Fibroblast of peridontal ligament (primary cell): Measurements from ENCODE around the gene PEX14.
"Not testable (repeated sequence)": the region's sequence is repeated elsewhere in the genome, so short reads cannot be mapped to it uniquely, and the experiment has no call there.

Experiments used
- DNase-seq: peaks from one replicate; pipeline ENCODE4 v3.0.0-alpha.2; 2010; ENCODE audit errors: extremely low read depth

The PEX14 gene

GRCh38 chr1:10450156-10450814 is 24.5 kb upstream of the PEX14 start:
- DNase-seq, result no peak

- DNase-seq, result peak; percentile 31
Measured at GRCh38 chr1:10450836-10451235, 23.9 kb upstream of the PEX14 start.

- DNase-seq, result peak; percentile 79
Measured at GRCh38 chr1:10451287-10451686, 23.5 kb upstream of the PEX14 start.

GRCh38 chr1:10456048-10456447 is 18.7 kb upstream of the PEX14 start:
- DNase-seq, result no peak

GRCh38 chr1:10456661-10457060 is 18.1 kb upstream of the PEX14 start:
- DNase-seq, result no peak

GRCh38 chr1:10457462-10457861 is 17.3 kb upstream of the PEX14 start:
- not testable (repeated sequence) for DNase-seq

GRCh38 chr1:10457875-10458274 is 16.9 kb upstream of the PEX14 start:
- no peak for DNase-seq

- DNase-seq, result peak; percentile 57
Measured at GRCh38 chr1:10459184-10459583, 15.6 kb upstream of the PEX14 start.

- DNase-seq, result no peak
Measured at GRCh38 chr1:10467078-10467477, 7.7 kb upstream of the PEX14 start.

- no peak for DNase-seq
Measured at GRCh38 chr1:10470043-10470442, 4.7 kb upstream of the PEX14 start.

- DNase-seq, result peak; percentile 56
Measured at GRCh38 chr1:10471411-10472219, 3.1 kb upstream of the PEX14 start.

- peak; percentile 97 for DNase-seq
Measured at GRCh38 chr1:10472220-10473144, 2.3 kb upstream of the PEX14 start, which contains the start of gene DFFA. Gene DFFA (minus strand): TSS chr1:10472529. CDS start chr1:10472458, 71 bp downstream.

GRCh38 chr1:10473145-10473765 is 1.5 kb upstream of the PEX14 start:
- DNase-seq, result no peak

GRCh38 chr1:10474309-10474612 is 489 bp upstream of the PEX14 start:
- not testable (repeated sequence) for DNase-seq

GRCh38 chr1:10475510-10475909 is 760 bp downstream of the PEX14 start:
- no peak for DNase-seq

GRCh38 chr1:10479296-10479695 is 4.5 kb downstream of the PEX14 start:
- DNase-seq, result no peak

- no peak for DNase-seq
Measured at GRCh38 chr1:10480614-10481013, 5.9 kb downstream of the PEX14 start.

- no peak for DNase-seq
Measured at GRCh38 chr1:10484521-10484920, 9.8 kb downstream of the PEX14 start.

GRCh38 chr1:10489291-10490055 is 14.7 kb downstream of the PEX14 start:
- no peak for DNase-seq

GRCh38 chr1:10490286-10490970 is 15.7 kb downstream of the PEX14 start:
- DNase-seq, result no peak

GRCh38 chr1:10494418-10494753 is 19.6 kb downstream of the PEX14 start:
- DNase-seq, result no peak
